AG04449 (cell line): ENCODE data around the gene ZNF574.
A peak's percentile ranks its signal among the peaks of the same experiment; 100 is the strongest.

ENCODE experiments used
- CTCF ChIA-PET: fragments of 350-600 bp; formaldehyde crosslinking; extraction: SDS; loops from one replicate; lab custom pipeline; 2021; ENCODE audit warnings: antibody characterized with exemption; lab: Yijun Ruan, JAX
- POLR2A ChIA-PET: fragments of 400-600, 350-600 bp; formaldehyde crosslinking; extraction: SDS; loops from one replicate; lab custom pipeline; 2020; ENCODE audit warnings: antibody characterized with exemption, inconsistent platforms; lab: Yijun Ruan, JAX
- DNase-seq: peaks from one replicate; pipeline ENCODE4 v3.0.0-alpha.2; 2010; ENCODE audit warnings: low read depth, low spot score
- H3K4me3 ChIP-seq: 2 replicates; pipeline ENCODE4 v1.5.1; 2011; ENCODE audit warnings: low read depth, mild to moderate bottlenecking, control low read depth, low read length
- TF ChIP-seq, protein P1 (sequence below): IDR thresholded peaks from one replicate; pipeline ENCODE4 v1.5.1; 2011; ENCODE audit warnings: mild to moderate bottlenecking, moderate library complexity, low read length, control low read depth, inconsistent platforms; ENCODE audit not compliant: insufficient read depth; ENCODE audit errors: missing control alignments

Gene ZNF574

DNA sequence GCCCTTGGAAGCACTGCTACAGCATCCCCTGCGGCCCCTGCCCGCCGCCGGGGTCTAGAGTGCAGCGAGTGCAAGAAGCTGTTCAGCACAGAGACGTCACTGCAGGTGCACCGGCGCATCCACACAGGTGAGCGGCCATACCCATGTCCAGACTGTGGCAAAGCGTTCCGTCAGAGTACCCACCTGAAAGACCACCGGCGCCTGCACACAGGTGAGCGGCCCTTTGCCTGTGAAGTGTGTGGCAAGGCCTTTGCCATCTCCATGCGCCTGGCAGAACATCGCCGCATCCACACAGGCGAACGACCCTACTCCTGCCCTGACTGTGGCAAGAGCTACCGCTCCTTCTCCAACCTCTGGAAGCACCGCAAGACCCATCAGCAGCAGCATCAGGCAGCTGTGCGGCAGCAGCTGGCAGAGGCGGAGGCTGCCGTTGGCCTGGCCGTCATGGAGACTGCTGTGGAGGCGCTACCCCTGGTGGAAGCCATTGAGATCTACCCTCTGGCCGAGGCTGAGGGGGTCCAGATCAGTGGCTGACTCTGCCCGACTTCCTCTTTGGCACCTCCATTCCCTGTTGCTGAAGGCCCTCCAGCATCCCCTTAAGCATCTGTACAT, 4.9 kb downstream of the ZNF574 start:
- POLR2A ChIA-PET, result no interaction called here
- no peak overlapping the region for H3K4me3 ChIP-seq
- no peak for DNase-seq
- TF ChIP-seq, protein P1, sequence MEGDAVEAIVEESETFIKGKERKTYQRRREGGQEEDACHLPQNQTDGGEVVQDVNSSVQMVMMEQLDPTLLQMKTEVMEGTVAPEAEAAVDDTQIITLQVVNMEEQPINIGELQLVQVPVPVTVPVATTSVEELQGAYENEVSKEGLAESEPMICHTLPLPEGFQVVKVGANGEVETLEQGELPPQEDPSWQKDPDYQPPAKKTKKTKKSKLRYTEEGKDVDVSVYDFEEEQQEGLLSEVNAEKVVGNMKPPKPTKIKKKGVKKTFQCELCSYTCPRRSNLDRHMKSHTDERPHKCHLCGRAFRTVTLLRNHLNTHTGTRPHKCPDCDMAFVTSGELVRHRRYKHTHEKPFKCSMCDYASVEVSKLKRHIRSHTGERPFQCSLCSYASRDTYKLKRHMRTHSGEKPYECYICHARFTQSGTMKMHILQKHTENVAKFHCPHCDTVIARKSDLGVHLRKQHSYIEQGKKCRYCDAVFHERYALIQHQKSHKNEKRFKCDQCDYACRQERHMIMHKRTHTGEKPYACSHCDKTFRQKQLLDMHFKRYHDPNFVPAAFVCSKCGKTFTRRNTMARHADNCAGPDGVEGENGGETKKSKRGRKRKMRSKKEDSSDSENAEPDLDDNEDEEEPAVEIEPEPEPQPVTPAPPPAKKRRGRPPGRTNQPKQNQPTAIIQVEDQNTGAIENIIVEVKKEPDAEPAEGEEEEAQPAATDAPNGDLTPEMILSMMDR, result no peak
- CTCF ChIA-PET, result interaction anchor here (0.6 to 3.3 kb wide), 13 partner anchors 10 to 199 kb away, joined by 3 to 22 read pairs (median 4); partner anchors contain the start of genes GSK3A and POU2F2

DNA sequence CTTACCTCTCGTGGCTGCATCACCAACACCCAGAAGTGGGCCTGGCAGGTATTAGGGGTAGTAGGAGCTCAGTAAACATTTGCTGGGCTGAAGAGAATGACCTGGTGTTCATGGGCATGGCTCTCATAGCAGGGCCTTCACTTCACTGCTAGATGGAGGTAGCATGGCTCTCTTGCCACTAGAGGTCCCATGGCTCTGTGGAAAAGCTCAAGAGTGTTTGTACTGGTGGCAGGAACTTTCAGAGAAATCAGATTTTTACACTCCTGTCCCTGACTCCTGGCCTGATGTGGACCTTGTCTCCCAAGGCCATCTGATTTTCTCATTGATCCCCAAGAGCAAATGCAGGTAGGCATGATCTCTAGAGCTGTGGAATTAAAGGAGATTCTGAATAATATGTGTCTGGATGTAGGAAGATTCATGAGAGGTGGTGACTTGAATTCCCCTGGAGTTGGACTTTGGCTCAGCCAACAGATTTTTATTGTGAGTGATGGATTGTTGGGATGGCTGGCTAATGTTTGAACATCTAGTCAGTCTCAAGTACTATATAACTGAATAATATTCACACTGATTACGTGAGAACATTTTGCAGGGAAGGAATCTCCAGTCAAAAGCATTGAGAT, 5.7 kb downstream of the ZNF574 start:
- no peak for DNase-seq
- TF ChIP-seq, protein P1, result peak; percentile 72
- H3K4me3 ChIP-seq, result no peak overlapping the region
- ChIA-PET POLR2A (no interaction called here), CTCF (interaction anchor here (0.7 to 3.3 kb wide), 16 partner anchors 9 to 198 kb away, joined by 3 to 22 read pairs (median 4); partner anchors contain the start of genes GSK3A, POU2F2 and ZNF526)

DNA sequence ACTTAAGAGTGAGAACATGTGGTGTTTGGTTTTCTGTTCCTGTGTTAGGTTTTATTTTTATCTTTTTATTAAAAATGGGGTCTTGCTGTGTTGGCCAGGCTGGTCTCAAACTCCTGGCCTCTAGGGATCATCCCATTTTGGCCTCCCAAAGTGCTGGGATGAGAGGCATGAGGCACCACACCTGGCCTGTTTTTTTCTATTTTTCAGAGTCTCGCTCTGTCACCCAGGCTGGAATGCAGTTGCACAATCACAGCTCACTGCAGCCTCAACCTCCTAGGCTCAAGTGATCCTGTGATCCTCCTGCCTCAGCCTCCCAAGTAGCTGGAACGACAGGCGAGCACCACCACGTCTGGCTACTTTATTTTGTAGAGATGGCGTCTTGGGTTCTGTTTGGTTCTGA, 7.6 kb downstream of the ZNF574 start:
- POLR2A ChIA-PET, result no interaction called here
- CTCF ChIA-PET, result interaction anchor here (0.8 to 1.1 kb wide), 2 partner anchors 93 to 161 kb away, joined by 3 read pairs; no protein-coding TSS in a partner anchor

DNA sequence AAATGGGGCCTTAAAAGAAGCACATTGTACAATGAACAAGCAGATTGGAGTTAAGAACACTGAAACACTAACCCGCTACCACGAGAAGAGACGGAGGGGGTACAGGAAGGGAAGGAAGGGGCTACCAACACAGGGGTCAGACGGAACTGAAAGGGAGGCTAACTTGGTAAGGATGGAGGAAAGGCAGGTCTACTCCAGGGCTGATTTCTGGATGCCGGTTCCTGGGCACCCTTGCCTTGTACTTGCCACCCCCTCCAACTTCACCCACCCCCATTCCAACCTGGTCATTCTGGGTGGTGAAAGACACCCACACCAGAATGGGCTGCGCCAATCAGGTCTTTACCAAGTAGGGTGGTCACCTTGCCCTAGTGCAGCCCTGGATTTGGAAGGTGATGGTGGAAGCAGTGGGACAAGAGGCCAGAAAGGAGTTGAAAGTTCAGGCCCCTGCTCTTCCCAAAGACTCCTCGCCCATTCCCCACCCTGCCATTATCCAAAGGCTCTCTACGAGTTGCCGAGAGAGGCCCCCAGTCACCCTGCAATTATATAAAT, 10.3 kb downstream of the ZNF574 start:
- ChIA-PET CTCF (no interaction called here), POLR2A (interaction anchor here (0.7 kb wide), 1 partner anchor 118 kb away, joined by 3 read pairs; no protein-coding TSS in a partner anchor)

More for the DNA sequence above, 7.6 kb downstream of the ZNF574 start:
- TF ChIP-seq, protein P1, result no peak
- DNase-seq, result no peak
- H3K4me3 ChIP-seq, result no peak overlapping the region

DNA sequence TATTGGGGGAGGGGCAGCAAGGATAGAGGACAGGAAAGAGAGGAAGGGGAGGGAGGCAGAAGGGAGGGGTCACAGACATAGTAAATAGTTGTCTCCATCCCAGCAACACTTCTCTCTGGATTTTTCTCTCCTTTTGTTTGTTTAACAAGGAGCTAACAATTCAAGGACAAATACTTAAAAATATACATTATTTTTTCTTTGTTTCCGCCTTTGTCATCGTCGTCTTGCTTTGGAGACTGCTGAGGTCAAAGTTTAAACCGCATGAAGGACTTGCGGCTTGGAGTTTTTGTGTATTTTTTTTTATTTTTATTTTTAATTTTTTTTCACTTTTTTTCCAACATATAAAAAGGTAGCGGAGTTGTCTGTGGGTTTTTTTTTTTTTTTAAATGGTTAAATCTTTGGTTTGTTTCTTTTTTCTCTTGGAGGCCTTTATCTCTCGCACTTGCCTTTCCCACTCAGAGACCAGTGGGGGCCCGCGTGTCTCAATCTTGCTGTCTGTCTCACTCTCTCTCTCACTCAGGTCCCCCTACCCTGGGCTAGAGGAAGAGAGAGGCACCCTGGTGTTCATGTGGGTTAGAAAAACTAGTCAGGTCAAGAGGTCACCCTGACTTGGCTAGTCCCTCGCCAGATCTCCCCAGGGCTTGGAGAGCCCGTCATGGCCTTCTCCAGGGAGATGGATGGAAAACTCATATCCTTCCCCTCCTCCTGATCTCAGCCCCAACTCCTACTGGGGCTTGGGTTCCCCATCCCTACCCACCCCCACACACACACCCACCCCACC, 11.0 kb downstream of the ZNF574 start:
- TF ChIP-seq, protein P1, result no peak
- no peak overlapping the region for H3K4me3 ChIP-seq
- CTCF ChIA-PET, result interaction anchor here (1.0 to 1.5 kb wide), 2 partner anchors 15 to 210 kb away, joined by 3 read pairs; no protein-coding TSS in a partner anchor
- DNase-seq, result no peak
- POLR2A ChIA-PET, result interaction anchor here (0.7 kb wide), 1 partner anchor 117 kb away, joined by 3 read pairs; no protein-coding TSS in a partner anchor

More for the DNA sequence above, 10.3 kb downstream of the ZNF574 start:
- H3K4me3 ChIP-seq, result no peak overlapping the region
- TF ChIP-seq, protein P1, result no peak
- DNase-seq, result no peak
